Fibroblast of skin of right quadriceps (primary cell): ENCODE data around the gene COTL1.
A peak's percentile ranks its signal among the peaks of the same experiment; 100 is the strongest.

Source experiments
- DNase-seq: peaks from one replicate; pipeline ENCODE4 v3.0.0-alpha.2; 2013

The COTL1 gene

GRCh38 chr16:84613408-84614072, 4.3 kb downstream of the COTL1 start:
- DNase-seq = no peak

GRCh38 chr16:84612686-84613085, 5.2 kb downstream of the COTL1 start:
- no peak for DNase-seq

DNA sequence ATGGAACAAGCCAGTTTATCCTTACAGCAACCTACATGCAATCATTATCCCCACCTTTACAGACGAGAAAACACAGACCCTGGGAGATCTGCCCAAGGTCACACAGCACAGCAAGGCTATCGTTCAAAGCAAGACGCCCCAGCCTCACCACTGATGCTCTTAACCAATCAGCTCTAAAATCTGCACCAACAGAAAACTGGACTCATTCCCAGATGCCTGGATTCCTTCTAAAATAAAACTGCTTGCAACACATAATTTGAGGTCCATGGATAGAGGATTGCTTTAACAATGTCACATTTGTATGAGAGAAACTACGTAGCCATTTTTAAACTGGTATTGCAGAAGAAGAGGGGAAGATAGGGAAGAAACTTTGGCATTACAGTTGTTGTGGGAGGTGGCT, 6.8 kb downstream of the COTL1 start:
- peak; percentile 58 for DNase-seq

GRCh38 chr16:84610376-84610775, 7.5 kb downstream of the COTL1 start:
- no peak for DNase-seq

GRCh38 chr16:84609563-84610177, 8.2 kb downstream of the COTL1 start:
- DNase-seq = no peak

DNA sequence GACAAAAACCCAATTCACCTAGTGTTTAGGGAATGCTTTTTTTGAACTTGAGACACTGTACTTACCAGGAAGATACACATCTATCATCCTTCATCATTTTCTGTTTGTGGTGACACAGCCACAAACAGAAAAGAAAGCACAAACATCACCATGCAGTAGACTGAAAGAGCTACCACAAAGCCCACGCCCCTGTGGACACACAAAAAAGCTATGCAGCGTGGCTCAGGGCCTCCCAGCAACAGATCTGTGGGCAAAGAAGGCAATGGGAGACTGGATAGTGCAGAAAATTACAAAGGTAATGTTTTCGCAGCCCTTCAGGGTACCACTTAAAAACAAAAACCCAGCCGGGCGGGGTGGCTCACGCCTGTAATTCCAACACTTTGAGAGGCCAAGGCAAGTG, 9.6 kb downstream of the COTL1 start:
- DNase-seq = no peak

DNA sequence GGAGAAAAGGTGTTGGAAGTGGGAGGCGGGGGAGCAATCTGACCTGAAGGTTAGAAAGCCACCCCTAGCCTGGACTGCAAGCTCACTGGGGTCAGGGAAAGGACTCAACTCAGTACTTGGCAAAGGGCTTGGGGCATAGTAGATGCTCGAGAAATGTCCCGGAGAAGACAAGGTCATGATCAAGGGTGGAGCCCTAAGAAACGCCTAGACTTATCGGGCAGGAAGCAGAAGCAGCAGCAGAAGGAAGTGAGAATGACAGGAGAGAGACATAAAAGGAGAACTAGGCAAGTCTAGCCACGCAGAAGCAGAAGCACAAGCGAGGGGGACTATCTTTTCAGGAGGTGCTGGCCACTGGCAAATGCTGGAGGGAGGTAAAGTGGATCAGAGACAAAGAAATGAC, 10.2 kb downstream of the COTL1 start:
- no peak for DNase-seq

DNA sequence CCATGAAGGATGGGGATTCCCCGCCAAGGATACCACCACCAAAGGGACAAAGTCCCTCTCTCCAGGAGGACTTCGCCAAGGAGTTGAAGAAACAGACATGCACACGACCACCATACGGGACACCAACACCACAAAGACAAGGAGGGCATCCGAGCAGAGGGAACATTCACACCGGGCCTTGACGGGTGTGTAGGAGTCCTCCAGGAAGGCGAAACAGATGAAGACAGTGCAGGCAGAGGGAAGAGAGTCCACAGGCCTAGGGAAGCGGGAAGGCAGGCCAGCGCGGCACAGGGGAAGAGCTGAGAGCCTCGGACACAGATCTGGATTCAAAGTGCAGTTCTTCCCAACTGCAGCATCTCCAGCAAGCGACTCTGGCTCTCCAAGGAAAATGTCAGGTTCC, 10.8 kb downstream of the COTL1 start:
- no peak for DNase-seq

DNA sequence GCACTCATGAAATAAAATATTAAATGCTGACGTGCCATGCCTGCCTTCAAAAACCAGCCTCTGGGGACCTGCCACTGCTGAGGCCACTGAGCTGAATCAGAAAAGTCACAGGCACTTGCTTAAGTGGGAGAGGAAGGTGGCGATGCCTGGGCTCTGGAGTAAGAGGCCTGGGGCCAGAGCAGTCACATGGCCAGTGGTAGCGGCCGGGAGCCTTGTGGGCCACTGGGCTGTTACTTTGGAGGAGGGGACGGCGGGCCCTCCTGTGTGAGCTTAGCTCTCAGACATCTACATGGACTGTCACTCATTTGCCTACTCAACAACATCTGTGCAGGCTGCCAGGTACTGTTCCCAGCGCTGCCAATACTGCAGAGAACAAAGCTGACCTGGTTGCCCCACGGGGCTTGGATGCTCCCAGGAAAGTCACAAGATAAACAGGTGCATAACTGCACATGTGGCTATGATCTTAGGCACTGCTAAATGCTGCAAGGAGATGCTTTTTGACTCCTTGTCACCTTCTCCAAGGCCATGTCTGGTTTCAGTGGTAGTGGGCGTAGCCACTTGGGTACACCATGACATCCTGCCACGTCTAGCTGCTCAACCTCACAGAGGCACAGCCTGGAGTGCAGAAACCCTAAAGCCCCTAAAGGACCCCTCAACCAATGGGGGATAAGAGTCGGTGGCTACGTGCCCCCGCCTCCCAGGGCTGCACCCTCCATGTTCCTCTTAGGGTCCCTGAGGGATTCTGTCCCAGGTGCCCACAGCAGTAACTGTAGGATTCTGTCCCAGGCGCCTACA, 11.6 kb downstream of the COTL1 start:
- no peak for DNase-seq

- no peak for DNase-seq
Measured at GRCh38 chr16:84605339-84605848, 12.5 kb downstream of the COTL1 start.

DNA sequence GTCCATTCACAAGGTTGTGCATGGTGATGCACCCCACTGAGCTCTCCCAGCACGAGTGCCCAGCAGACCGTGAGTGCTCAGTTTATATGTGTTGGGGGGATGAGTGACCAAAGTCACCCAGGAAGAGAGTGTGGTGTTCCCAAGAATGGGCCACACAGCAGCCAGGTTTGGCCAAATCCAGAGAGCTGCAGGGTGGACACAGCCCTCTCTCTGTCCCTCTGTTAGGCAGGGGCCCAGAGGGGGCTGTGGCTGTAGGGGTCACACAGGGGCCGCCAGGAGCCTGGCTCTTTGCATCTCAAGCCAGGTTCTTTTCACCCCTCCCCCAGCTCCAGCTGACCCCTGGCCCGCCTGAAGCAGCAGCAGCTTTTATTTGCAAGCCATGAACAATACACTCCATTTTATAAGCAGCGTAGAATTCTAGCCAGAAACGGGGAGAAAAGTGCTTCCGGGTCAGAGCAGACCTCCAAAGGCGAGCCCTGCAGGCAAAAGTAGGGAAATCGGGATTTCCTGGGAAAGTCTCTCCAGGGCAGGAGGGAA, 13.3 kb downstream of the COTL1 start:
- no peak for DNase-seq

DNA sequence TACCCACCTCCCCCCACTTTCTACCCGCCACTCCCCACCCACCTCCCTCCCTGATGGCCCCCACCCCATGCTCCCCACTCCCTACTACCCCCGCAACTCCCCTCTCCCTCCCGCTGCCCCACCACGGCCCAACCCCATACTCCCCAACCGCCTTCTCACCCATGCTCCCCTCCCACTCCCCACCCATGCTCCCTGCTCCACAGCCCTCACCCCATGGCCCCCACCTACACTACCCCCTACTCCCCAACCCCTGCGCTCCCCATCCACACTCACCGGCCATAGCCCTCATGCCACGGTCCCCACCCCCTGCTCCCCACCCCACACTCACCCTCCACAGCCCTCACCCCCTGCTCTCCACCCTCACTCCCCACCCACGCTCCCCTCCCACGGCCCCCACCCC, 13.9 kb downstream of the COTL1 start:
- no peak for DNase-seq

- DNase-seq = peak; percentile 97
Measured at GRCh38 chr16:84603140-84603816, 14.6 kb downstream of the COTL1 start.

GRCh38 chr16:84600343-84601229, 17.3 kb downstream of the COTL1 start:
- no peak for DNase-seq

GRCh38 chr16:84599521-84600202, 18.2 kb downstream of the COTL1 start:
- DNase-seq = peak; percentile 84

- no peak for DNase-seq
Measured at GRCh38 chr16:84598360-84598759, 19.5 kb downstream of the COTL1 start.

DNA sequence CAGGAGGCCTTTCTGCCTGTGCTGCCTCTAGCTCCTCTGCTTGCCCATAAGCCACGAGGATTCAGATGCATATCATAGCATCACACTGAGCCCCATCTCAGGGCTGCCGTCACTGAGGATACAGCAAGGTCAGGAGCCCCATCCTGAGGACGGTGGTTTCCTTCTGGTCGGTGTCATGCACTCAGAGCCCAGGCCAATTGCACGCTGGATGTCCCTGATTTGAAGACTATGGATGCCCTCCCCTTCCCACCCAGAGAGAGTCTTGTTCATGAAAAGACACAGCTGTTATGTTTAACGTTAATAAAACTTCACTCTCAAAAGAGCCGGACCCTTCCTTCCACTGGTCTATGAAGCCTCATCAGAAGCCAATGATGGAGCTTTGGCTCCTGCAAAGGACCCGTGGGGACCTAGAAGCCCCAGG, 19.9 kb downstream of the COTL1 start:
- DNase-seq = no peak

- DNase-seq = no peak
Measured at GRCh38 chr16:84597528-84597896, 20.4 kb downstream of the COTL1 start.

- no peak for DNase-seq
Measured at GRCh38 chr16:84596801-84597527, 20.9 kb downstream of the COTL1 start.

DNA sequence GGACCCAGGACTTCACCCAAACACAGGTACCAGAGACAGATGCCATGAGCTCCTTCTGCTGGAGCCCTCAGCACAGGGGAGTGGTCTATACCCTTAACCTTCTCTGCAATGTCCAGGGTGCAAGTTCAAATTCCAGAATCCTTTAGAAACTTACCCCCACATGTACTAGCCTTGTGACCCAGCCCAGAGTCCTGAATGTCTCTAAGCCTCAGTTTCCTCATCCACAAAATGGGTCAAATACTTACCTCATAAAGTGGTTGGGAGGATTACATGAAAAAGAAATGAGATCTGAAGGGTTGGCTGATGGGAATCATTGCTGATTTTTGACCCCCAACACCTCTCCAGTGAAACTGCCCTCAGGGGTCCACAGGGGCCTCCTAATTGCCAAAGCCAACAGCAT, 21.7 kb downstream of the COTL1 start:
- DNase-seq = no peak

DNA sequence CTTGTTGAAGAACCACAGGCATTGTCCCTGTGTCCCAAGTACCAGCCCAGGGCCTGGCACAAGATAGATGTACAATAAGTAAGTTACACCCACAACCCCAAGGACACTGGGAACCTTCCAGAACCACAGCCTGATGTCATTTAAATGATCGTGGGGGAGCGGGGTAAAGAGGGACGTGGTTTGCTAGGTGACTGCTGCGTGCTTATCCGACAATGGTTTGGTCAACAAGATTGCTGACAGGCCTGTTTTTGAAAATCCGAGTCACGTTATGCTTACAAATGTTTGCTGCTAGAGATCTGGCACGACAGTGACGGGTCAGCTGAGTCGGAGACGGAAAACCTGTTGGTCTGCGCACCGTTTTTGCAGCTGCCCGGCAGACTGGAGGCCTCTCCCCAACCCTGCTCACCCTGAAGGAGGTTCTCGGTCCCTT, 22.8 kb downstream of the COTL1 start:
- DNase-seq = no peak
